ENCODE results near the gene ROBO1.

The ROBO1 gene

GRCh38 chr3:79406175-79406574 lies 361.6 kb downstream of the ROBO1 start:
- Mint-ChIP-seq H3K27ac (no peak overlapping the region), H3K36me3 (ENCODE audit: insufficient read depth) (no peaks in the 10 kb centered on the region), H3K4me3 (no peak overlapping the region), H3K9me3 (peaks cover 0 to 2% of the 10 kb centered on the region in 2 donors), H3K4me1 (ENCODE audit: low read depth in 2 of 2) (no peaks in the 10 kb centered on the region), H3K27me3 (no peaks in the 10 kb centered on the region)
- DNase-seq (no peak), ATAC-seq (replicated peaks) (no peak)

GRCh38 chr3:79405183-79405582 lies 362.6 kb downstream of the ROBO1 start:
- Mint-ChIP-seq H3K9me3 (no peaks in the 10 kb centered on the region), H3K27ac (no peak overlapping the region), H3K36me3 (ENCODE audit: insufficient read depth) (no peaks in the 10 kb centered on the region), H3K4me1 (ENCODE audit: low read depth in 2 of 2) (no peaks in the 10 kb centered on the region), H3K27me3 (no peaks in the 10 kb centered on the region), H3K4me3 (no peak overlapping the region)
- DNase-seq (no peak), ATAC-seq (replicated peaks) (no peak)

GRCh38 chr3:79396595-79396994 lies 371.2 kb downstream of the ROBO1 start:
- H3K27me3 Mint-ChIP-seq, result no peaks in the 10 kb centered on the region
- H3K4me1 Mint-ChIP-seq (ENCODE audit: low read depth in 2 of 2), result no peaks in the 10 kb centered on the region
- ATAC-seq (replicated peaks), result no peak
- no peaks in the 10 kb centered on the region for H3K36me3 Mint-ChIP-seq (ENCODE audit: insufficient read depth)
- DNase-seq, result no peak
- H3K4me3 Mint-ChIP-seq, result no peak overlapping the region
- peaks cover 4 to 10% of the 10 kb centered on the region in 2 donors for H3K9me3 Mint-ChIP-seq
- H3K27ac Mint-ChIP-seq, result no peak overlapping the region

GRCh38 chr3:79392479-79392878 lies 375.3 kb downstream of the ROBO1 start:
- H3K4me3 Mint-ChIP-seq, result no peak overlapping the region
- ATAC-seq (replicated peaks) (no peak), DNase-seq (no peak)
- peaks cover 14 to 24% of the 10 kb centered on the region in 2 donors for H3K9me3 Mint-ChIP-seq
- no peaks in the 10 kb centered on the region for H3K36me3 Mint-ChIP-seq (ENCODE audit: insufficient read depth)
- no peak overlapping the region for H3K27ac Mint-ChIP-seq
- no peaks in the 10 kb centered on the region for H3K27me3 Mint-ChIP-seq
- no peaks in the 10 kb centered on the region for H3K4me1 Mint-ChIP-seq (ENCODE audit: low read depth in 2 of 2)

GRCh38 chr3:79390352-79390751 lies 377.4 kb downstream of the ROBO1 start:
- Mint-ChIP-seq H3K27ac (no peak overlapping the region), H3K4me1 (ENCODE audit: low read depth in 2 of 2) (no peaks in the 10 kb centered on the region)
- ATAC-seq (replicated peaks), result no peak

GRCh38 chr3:79385211-79385610 lies 382.6 kb downstream of the ROBO1 start:
- H3K4me3 Mint-ChIP-seq, result no peak overlapping the region
- ATAC-seq (replicated peaks) (no peak), DNase-seq (no peak)
- peaks cover 8 to 17% of the 10 kb centered on the region in 2 donors for H3K9me3 Mint-ChIP-seq
- H3K36me3 Mint-ChIP-seq (ENCODE audit: insufficient read depth), result no peaks in the 10 kb centered on the region
- no peaks in the 10 kb centered on the region for H3K4me1 Mint-ChIP-seq (ENCODE audit: low read depth in 2 of 2)
- H3K27ac Mint-ChIP-seq, result no peak overlapping the region
- H3K27me3 Mint-ChIP-seq, result no peaks in the 10 kb centered on the region

More at GRCh38 chr3:79390352-79390751, 377.4 kb downstream of the ROBO1 start:
- H3K36me3 Mint-ChIP-seq (ENCODE audit: insufficient read depth), result no peaks in the 10 kb centered on the region
- H3K27me3 Mint-ChIP-seq, result no peaks in the 10 kb centered on the region
- peaks cover 14 to 24% of the 10 kb centered on the region in 2 donors for H3K9me3 Mint-ChIP-seq
- DNase-seq, result no peak
- H3K4me3 Mint-ChIP-seq, result no peak overlapping the region

GRCh38 chr3:79383402-79384012 lies 384.3 kb downstream of the ROBO1 start:
- H3K4me3 Mint-ChIP-seq, result no peak overlapping the region
- no peaks in the 10 kb centered on the region for H3K4me1 Mint-ChIP-seq (ENCODE audit: low read depth in 2 of 2)
- H3K27ac Mint-ChIP-seq, result no peak overlapping the region
- no peak for DNase-seq
- H3K27me3 Mint-ChIP-seq, result no peaks in the 10 kb centered on the region
- no peak for ATAC-seq (replicated peaks)
- H3K36me3 Mint-ChIP-seq (ENCODE audit: insufficient read depth), result no peaks in the 10 kb centered on the region
- H3K9me3 Mint-ChIP-seq, result peaks cover 5 to 18% of the 10 kb centered on the region in 2 donors

GRCh38 chr3:79380581-79380980 lies 387.2 kb downstream of the ROBO1 start:
- Mint-ChIP-seq H3K27ac (no peak overlapping the region), H3K36me3 (ENCODE audit: insufficient read depth) (no peaks in the 10 kb centered on the region), H3K27me3 (no peaks in the 10 kb centered on the region), H3K9me3 (peaks cover 11 to 27% of the 10 kb centered on the region in 2 donors), H3K4me1 (ENCODE audit: low read depth in 2 of 2) (no peaks in the 10 kb centered on the region), H3K4me3 (no peak overlapping the region)
- no peak for ATAC-seq (replicated peaks)
- no peak for DNase-seq

- no peak for ATAC-seq (replicated peaks)
- no peak overlapping the region for H3K4me3 Mint-ChIP-seq
- no peak overlapping the region for H3K27ac Mint-ChIP-seq
- H3K36me3 Mint-ChIP-seq (ENCODE audit: insufficient read depth), result no peaks in the 10 kb centered on the region
- H3K4me1 Mint-ChIP-seq (ENCODE audit: low read depth in 2 of 2), result no peaks in the 10 kb centered on the region
- no peak for DNase-seq
- peaks cover 14 to 27% of the 10 kb centered on the region in 2 donors for H3K9me3 Mint-ChIP-seq
- H3K27me3 Mint-ChIP-seq, result no peaks in the 10 kb centered on the region
Observed at GRCh38 chr3:79378064-79378463, 389.7 kb downstream of the ROBO1 start.

- H3K27ac Mint-ChIP-seq, result no peak overlapping the region
- no peak overlapping the region for H3K4me3 Mint-ChIP-seq
- peaks cover 8 to 15% of the 10 kb centered on the region in 2 donors for H3K9me3 Mint-ChIP-seq
Observed at GRCh38 chr3:79369306-79369705, 398.5 kb downstream of the ROBO1 start.

GRCh38 chr3:79368403-79368802 lies 399.4 kb downstream of the ROBO1 start:
- DNase-seq (no peak), ATAC-seq (replicated peaks) (no peak)
- no peak overlapping the region for H3K27ac Mint-ChIP-seq
- H3K4me3 Mint-ChIP-seq, result no peak overlapping the region
- no peaks in the 10 kb centered on the region for H3K36me3 Mint-ChIP-seq (ENCODE audit: insufficient read depth)
- peaks cover 8 to 15% of the 10 kb centered on the region in 2 donors for H3K9me3 Mint-ChIP-seq
- no peaks in the 10 kb centered on the region for H3K4me1 Mint-ChIP-seq (ENCODE audit: low read depth in 2 of 2)
- H3K27me3 Mint-ChIP-seq, result no peaks in the 10 kb centered on the region

More at GRCh38 chr3:79369306-79369705, 398.5 kb downstream of the ROBO1 start:
- no peak for ATAC-seq (replicated peaks)
- no peaks in the 10 kb centered on the region for H3K4me1 Mint-ChIP-seq (ENCODE audit: low read depth in 2 of 2)
- H3K36me3 Mint-ChIP-seq (ENCODE audit: insufficient read depth), result no peaks in the 10 kb centered on the region
- no peaks in the 10 kb centered on the region for H3K27me3 Mint-ChIP-seq
- no peak for DNase-seq

GRCh38 chr3:79367803-79368202 lies 400.0 kb downstream of the ROBO1 start:
- H3K4me3 Mint-ChIP-seq, result no peak overlapping the region
- peaks cover 8 to 15% of the 10 kb centered on the region in 2 donors for H3K9me3 Mint-ChIP-seq
- H3K27me3 Mint-ChIP-seq, result no peaks in the 10 kb centered on the region
- no peak overlapping the region for H3K27ac Mint-ChIP-seq
- no peaks in the 10 kb centered on the region for H3K4me1 Mint-ChIP-seq (ENCODE audit: low read depth in 2 of 2)
- H3K36me3 Mint-ChIP-seq (ENCODE audit: insufficient read depth), result no peaks in the 10 kb centered on the region
- ATAC-seq (replicated peaks) (no peak), DNase-seq (no peak)

GRCh38 chr3:79367066-79367465 lies 400.7 kb downstream of the ROBO1 start:
- no peaks in the 10 kb centered on the region for H3K36me3 Mint-ChIP-seq (ENCODE audit: insufficient read depth)
- DNase-seq (no peak), ATAC-seq (replicated peaks) (no peak)
- H3K27ac Mint-ChIP-seq, result no peak overlapping the region
- no peaks in the 10 kb centered on the region for H3K27me3 Mint-ChIP-seq
- no peaks in the 10 kb centered on the region for H3K4me1 Mint-ChIP-seq (ENCODE audit: low read depth in 2 of 2)
- H3K9me3 Mint-ChIP-seq, result peaks cover under 1 to 15% of the 10 kb centered on the region in 2 donors
- no peak overlapping the region for H3K4me3 Mint-ChIP-seq

GRCh38 chr3:79366414-79366813 lies 401.4 kb downstream of the ROBO1 start:
- ATAC-seq (replicated peaks), result no peak
- H3K4me1 Mint-ChIP-seq (ENCODE audit: low read depth in 2 of 2), result no peaks in the 10 kb centered on the region
- no peak overlapping the region for H3K4me3 Mint-ChIP-seq
- no peaks in the 10 kb centered on the region for H3K36me3 Mint-ChIP-seq (ENCODE audit: insufficient read depth)
- no peaks in the 10 kb centered on the region for H3K27me3 Mint-ChIP-seq
- peaks cover 0 to 15% of the 10 kb centered on the region in 2 donors for H3K9me3 Mint-ChIP-seq
- no peak overlapping the region for H3K27ac Mint-ChIP-seq
- no peak for DNase-seq
